Right forelimb (tissue), 1 donor: ENCODE results near the gene TAS2R40.
"Not testable (repeated sequence)": the region's sequence is repeated elsewhere in the genome, so short reads cannot be mapped to it uniquely, and the experiment has no call there.

ENCODE experiments used
- DNase-seq: peaks from one replicate; pipeline ENCODE4 v3.0.0-alpha.2; 2018

TAS2R40 gene

DNA sequence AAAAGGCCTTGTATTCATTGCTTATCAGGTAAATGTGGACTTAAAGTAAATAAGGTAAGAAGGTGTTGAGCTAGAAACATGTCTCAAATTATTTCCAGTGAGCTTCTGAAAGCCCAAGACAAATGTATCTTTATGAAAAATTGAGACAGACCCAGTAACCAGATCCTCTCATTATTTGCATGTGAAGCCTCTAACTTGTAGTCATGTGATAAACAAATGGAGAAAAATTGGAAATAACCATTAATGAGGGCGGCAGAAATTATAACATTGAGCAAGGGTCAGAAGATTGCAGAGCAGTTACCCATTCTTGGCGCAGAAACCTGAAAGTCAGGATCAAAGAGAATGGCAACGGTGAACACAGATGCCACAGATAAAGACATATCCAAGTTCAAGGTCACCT, at the start of gene TAS2R40:
TSS of gene TAS2R40 (plus strand) at position 301 of the 400 bp plus-strand sequence. CDS start at position 343, 42 bp downstream.
- DNase-seq = no peak

- no peak for DNase-seq
Measured at GRCh38 chr7:143172354-143172753, 49.5 kb upstream of the TAS2R40 start.

- DNase-seq = no peak
Measured at GRCh38 chr7:143176128-143176527, 45.7 kb upstream of the TAS2R40 start.

DNA sequence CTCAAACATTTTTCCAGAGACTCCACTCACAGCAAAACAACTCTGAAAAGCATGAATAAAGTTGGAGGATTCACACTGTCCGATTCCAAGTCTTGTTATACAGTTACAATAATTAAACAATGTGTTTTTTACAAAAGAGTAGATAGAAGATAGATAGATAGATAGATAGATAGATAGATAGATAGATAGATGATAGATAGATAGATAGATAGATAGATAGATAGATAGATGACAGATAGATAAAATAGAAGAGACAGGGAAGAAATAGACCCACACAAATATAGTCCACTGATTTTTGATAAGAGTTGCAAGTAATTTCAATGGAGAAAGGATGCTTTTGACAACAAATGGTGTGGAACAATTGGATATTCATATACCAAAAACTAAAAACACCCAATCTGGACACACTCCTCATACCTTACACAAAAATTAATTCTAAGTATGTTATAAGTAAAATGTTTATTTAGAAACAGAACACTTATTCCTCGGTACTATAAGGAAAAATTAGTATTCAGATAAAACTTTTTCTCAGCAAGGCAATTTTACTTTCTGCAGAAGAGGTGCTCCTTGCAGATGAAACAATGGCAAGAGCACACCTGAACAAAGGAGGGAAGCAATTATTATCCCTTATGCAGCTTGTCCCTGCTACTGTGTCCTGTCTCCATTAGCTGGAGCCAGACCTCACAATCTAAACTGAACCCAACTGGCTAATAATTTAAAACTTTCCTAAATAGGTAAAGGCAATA, 44.3 kb upstream of the TAS2R40 start:
- DNase-seq = no peak

GRCh38 chr7:143180771-143181170, 41.1 kb upstream of the TAS2R40 start:
- not testable (repeated sequence) for DNase-seq

DNA sequence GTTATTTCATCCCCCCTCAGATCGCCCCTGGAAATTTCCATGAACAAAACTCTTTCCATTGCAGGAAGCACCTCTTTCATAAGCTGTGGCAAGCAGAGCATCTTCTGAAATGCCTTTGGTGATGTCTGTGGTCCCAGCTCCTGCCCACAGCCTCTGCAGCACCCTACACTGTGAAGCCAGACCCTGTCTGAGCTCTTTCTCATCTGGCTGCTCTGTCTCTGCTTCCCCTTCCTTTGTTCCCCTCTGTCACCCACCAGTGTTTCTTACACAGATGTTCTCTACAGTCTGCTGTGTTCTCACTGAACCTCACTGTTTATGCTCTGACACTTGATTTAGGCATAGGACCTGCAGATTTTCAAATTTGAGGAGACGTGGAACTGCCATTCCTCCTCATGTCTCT, 40.5 kb upstream of the TAS2R40 start:
- no peak for DNase-seq

GRCh38 chr7:143183024-143183423, 38.8 kb upstream of the TAS2R40 start, which contains the start of gene TAS2R39:
TAS2R39 (plus strand) TSS chr7:143183419; CDS start chr7:143183419, 0 bp downstream.
- DNase-seq = no peak

DNA sequence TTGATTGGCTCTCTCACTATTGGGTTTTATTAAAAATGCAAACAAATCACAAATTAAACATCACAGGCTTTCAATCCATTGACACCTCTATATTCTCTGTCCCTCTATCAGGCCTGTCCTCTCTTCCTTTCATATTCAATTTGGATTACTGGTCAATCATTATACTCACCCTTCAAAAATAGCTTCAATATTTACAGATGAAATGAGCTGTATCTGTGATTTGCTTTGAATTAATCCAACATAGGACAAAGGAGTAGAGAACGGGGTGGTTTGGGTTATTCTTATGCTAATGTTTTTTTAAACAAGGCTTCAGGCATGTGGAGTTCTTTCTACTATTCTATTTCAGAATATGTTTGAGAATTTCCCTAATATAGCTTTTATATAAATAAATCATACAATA, 36.3 kb upstream of the TAS2R40 start:
- no peak for DNase-seq

DNA sequence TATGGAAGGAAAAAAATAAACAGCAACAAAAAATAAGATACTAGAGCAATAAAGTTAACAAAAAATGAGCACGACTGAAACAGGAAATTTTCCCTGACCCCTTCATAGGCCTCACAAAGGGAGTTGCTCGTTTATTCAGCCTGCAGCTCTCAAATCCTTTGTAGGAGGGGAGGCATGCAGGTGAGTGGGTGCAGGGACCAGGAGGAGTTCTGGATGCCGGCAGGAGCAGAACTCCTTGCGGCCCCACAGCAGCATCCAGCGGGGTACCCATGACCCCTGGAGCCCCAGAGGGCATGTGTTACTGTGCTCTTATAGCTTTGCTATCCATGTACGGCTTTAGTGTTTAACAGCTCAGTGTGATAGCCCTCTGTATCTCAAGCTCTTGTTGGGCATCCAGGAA, 32.8 kb upstream of the TAS2R40 start:
- DNase-seq = no peak

GRCh38 chr7:143193880-143194279, 28.0 kb upstream of the TAS2R40 start:
- no peak for DNase-seq

DNA sequence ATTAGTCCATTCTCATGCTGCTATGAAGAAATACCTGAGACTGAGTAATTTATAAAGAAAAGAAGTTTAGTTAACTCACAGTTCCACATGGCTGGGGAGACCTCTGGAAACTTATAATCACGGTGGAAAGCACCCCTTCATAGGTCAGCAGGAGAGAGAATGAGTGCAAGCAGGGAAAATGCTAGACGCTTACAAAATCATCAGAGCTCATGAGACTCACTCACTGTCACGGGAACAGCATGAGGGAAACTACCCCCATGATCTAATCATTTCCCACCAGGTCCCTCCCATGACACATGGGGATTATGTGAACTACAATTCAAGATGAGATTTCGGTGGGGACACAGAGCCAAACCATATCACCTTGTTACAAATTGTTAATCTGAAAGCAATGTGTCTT, 22.8 kb upstream of the TAS2R40 start:
- DNase-seq = no peak

DNA sequence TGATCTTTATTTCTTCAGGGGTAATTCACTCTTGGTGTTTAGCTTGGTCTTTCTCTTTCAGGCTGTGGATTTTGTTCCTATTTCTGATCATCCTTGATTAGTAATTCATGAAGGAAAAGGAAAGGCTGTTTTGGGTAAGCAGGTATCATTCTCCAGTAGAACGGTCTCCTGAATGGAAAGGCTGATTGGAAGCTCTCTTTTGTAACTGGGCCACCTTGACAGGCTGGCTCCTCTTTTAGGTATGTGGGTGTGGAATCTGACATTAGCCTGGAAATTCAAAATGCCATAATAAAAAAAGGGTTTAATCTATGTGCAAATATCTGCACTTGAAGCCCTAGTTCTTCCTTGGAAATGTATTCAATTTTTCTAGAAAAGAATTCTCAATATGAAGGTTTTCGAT, 19.7 kb upstream of the TAS2R40 start:
- no peak for DNase-seq

- no peak for DNase-seq
Measured at GRCh38 chr7:143203386-143203785, 18.5 kb upstream of the TAS2R40 start.

- DNase-seq = no peak
Measured at GRCh38 chr7:143205560-143206293, 16.1 kb upstream of the TAS2R40 start.

DNA sequence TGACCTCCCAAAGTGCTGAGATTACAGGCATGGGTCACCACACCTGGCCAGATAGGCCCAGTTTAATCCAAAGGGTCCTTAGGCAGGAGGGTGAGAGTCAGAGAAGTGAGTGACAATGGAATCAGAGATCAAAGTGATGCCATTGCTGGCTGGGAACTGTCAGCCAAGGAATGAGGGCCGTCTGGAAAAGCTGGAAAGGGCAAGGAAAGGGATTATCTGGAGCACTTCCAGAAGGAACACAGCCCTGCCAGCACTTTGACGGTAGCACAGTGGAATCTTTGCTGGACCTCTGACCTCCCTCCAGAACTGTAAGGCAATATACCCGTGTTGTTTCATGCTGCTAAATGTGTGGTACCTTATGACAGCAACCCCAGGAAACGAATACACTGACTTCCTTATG, 11.3 kb upstream of the TAS2R40 start:
- no peak for DNase-seq

DNA sequence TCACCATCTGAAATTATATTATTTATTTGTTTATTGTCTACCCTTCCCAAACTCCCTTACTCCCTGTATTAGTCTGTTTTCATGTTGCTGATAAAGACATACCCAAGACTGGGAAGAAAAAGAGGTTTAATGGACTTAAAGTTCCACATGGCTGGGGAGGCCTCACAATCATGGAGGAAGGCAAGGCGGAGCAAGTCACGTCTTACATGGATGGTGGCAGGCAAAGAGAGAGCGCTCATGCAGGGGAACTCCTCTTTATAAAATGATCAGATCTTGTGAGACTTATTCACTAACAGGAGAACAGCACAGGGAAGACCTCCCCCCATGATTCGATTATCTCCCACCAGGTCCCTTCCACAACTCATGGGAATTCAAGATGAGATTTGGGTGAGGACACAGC, 8.4 kb upstream of the TAS2R40 start:
- not testable (repeated sequence) for DNase-seq

DNA sequence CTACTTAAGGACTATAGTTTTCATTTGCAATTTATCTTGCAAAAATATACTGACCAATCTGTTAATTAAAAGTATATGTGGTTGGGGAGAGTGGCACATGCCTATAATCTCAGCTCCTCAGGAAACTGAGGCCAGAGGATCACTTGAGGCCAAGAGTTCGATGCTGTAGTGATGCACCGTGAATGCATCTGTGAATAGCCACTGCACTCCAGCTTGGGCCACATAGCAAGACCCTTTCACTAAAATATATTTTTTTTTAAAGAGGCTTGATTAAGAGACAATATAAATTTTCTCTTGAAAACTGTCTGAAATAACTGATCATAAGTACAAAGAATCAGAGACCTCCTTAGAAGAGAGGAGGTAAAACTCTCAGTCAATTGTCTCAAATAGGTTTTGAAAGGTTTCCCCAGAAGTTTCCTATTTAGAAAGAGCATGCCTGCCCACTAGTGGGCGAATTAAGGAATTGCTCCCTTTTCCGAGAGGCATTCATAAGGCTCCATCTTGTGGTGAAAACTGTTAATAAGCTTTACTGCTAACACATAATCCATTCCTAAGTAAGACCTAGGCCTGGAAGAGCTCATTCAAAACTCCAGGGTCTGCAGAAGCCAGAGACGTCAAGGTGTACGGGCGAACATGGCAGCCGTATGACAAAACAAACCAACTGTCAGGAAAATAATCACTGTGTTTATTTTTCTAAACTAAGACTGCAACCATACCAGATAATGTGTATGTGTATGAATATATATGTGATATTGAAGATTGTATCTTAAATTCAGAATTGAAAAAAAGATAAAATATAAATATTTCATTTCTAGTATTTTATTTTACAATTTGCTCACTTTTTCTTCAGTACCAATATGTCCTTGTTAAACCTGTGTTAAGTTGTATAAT, 6.8 kb upstream of the TAS2R40 start:
- peak; percentile 56 for DNase-seq

- no peak for DNase-seq
Measured at GRCh38 chr7:143216151-143216550, 5.7 kb upstream of the TAS2R40 start.

DNA sequence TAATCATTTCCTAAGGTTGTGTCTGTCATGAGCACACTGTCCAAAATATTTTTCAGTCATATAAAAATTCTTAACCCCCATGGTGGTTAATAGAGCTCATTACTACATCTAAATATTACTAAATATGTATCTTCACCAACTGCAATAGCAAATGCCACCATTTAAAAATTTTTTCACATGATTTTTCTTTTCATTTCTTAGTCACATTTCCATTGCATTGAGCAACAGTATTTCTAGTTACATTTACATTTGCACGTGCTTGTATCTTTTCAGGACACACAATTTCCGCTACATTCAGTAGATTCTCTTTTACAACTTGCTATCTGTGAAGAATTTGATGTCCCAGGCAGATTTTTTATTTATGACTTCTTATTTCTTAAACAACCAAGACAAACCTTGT, 5.2 kb upstream of the TAS2R40 start:
- no peak for DNase-seq

DNA sequence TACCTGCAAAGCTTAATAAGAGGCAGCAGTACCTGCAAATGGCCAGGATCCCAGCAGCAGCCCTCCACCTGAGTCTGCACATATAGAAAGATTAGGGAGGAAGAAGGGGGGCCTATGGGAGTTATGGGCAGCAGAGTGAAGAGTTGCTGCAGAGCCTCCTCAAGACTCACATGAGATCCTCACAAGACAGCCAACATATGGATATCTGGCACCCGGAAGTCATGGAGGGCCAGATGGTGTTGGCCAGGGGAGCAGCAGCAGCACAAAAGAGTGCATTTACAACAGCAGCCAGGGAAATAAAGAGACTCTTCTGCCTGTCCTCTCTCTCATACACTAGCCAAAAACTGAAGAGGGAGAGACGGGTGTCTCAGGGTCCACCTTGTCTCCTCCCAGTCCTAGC, 4.0 kb upstream of the TAS2R40 start:
- DNase-seq = no peak

DNA sequence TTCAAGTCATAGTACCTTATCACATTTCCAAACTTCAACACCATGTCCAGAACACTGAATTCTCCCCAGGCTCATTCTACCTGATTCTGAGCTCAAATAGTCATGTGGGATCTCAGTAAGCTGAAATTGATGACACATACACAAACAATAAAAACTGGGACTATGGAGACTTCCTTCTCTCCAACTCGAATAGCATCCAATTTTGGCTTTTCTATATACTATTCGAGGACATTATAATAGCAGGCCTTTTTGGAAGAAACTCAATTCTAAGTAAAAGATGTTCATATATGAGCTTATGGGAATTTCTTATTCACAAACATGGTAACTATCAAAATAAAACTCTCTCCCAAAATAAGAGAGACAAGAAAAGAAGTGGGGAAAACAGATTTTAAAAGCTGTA, 551 bp upstream of the TAS2R40 start:
- DNase-seq = no peak

DNA sequence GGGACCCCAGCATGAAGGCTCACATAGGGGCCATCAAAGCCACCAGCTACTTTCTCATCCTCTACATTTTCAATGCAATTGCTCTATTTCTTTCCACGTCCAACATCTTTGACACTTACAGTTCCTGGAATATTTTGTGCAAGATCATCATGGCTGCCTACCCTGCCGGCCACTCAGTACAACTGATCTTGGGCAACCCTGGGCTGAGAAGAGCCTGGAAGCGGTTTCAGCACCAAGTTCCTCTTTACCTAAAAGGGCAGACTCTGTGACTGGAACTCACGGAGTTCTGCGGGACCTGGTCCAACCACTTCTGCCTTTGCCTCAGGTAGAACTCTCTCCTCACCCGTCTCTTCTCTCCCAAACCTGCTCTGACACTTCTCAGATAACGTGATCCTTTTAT, 945 bp downstream of the TAS2R40 start:
- DNase-seq = no peak

DNA sequence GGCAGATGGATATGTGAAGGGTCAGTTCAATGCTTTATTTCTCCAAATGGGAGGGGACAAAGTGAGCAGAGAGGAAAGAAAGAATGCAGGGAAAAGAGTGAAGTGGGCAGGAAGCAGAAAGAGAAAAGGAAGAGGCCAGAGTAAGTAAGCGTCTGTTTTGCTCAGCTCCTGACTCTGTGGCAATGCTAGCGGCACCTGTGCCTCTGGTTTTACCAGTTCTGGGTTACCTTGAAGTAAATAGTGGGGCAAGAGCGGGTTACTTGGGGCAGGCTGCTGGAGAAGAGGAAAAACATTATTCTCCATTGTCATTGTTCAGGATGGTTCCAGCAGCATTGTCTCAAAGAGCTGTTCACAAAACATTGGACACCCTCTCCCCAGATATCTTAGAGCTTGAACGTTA, 1.9 kb downstream of the TAS2R40 start:
- no peak for DNase-seq
